Measurements from ENCODE around the gene AMN. TPM values are rescaled to one million over a fixed set of nuclear protein-coding genes. Genes with fewer than 3 reads are reported as not detected.

Gene AMN
- total and polyA plus RNA-seq, 2 donors (not counting 1 experiment from before 2014, with no cell fraction given), result 11.5 to 15.0 TPM

DNA sequence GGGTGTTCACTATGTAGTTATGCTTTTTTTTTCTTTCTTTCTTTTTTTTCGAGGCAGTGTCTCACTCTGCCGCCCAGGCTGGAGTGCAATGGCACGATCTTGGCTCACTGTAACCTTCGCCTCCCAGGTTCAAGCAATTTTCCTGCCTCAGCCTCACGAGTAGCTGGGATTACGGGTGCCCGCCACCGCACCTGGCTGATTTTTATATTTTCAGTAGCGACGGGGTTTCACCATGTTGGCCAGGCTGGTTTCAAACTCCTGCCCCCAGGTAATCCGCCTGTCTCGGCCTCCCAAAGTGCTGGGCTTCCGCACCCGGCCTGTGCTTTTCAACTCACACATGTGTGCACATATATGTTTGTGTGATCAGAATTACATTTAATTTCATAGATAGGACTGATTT, 38.9 kb upstream of the AMN start:
- Histone ChIP-seq H2AFZ (ENCODE audit: insufficient read depth, low read depth, low read length, poor library complexity, severe bottlenecking) (no peak overlapping the region), H3K79me2 (ENCODE audit: control insufficient read depth, insufficient read depth, low read length) (peaks cover 11% of the 10 kb centered on the region), H3K27me3 (replicated peaks in 1 of 4; ENCODE audit: control extremely low read depth in 1 of 4, control insufficient read depth in 3 of 4, insufficient read depth in 4 of 4, low read length in 3 of 4) (no peaks in the 10 kb centered on the region), H3K36me3 (replicated peaks in 1 of 2; ENCODE audit: control extremely low read depth in 1 of 2, control insufficient read depth in 1 of 2, extremely low read depth in 1 of 2, insufficient read depth in 2 of 2, low read length in 1 of 2) (peaks cover 0 to 65% of the 10 kb centered on the region in 2 experiments), H3K4me3 (ENCODE audit: control extremely low read depth in 1 of 5, extremely low read depth in 1 of 5, insufficient read depth in 1 of 5, low read depth in 2 of 5, low read length in 4 of 5) (no peak overlapping the region), H4K20me1 (ENCODE audit: control insufficient read depth, insufficient read depth, low read length, poor library complexity, severe bottlenecking) (peaks cover 8% of the 10 kb centered on the region), H3K27ac (ENCODE audit: low read length in 2 of 2) (no peak overlapping the region), H3K9ac (ENCODE audit: low read length) (no peak overlapping the region), H3K4me2 (replicated peaks; ENCODE audit: low read depth, low read length, poor library complexity, severe bottlenecking) (no peak overlapping the region), H3K9me3 (ENCODE audit: control extremely low read depth in 1 of 3, control insufficient read depth in 2 of 3, insufficient read depth in 1 of 3, low read length in 2 of 3) (no peaks in the 10 kb centered on the region), H3K4me1 (ENCODE audit: control insufficient read depth in 2 of 2, insufficient read depth in 2 of 2, low read length in 2 of 2) (no peaks in the 10 kb centered on the region)
- 97% methylated on average over 9 of the region's 14 CpGs for WGBS (ENCODE audit: insufficient coverage)
- no peak for TF ChIP-seq EZH2 (IDR thresholded peaks at IDR 0.05; ENCODE audit: borderline replicate concordance, insufficient read depth, low read depth, low read length, poor library complexity, severe bottlenecking)
- TF ChIP-seq, protein P1, sequence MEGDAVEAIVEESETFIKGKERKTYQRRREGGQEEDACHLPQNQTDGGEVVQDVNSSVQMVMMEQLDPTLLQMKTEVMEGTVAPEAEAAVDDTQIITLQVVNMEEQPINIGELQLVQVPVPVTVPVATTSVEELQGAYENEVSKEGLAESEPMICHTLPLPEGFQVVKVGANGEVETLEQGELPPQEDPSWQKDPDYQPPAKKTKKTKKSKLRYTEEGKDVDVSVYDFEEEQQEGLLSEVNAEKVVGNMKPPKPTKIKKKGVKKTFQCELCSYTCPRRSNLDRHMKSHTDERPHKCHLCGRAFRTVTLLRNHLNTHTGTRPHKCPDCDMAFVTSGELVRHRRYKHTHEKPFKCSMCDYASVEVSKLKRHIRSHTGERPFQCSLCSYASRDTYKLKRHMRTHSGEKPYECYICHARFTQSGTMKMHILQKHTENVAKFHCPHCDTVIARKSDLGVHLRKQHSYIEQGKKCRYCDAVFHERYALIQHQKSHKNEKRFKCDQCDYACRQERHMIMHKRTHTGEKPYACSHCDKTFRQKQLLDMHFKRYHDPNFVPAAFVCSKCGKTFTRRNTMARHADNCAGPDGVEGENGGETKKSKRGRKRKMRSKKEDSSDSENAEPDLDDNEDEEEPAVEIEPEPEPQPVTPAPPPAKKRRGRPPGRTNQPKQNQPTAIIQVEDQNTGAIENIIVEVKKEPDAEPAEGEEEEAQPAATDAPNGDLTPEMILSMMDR (IDR thresholded peaks at IDR 0.05), result no peak
- intact Hi-C loops (cut with micrococcal nuclease), result no loop called here
- Mint-ChIP-seq H3K4me3 (no peak overlapping the region), H3K27me3 (no peaks in the 10 kb centered on the region), H3K9me3 (ENCODE audit: insufficient read depth) (no peaks in the 10 kb centered on the region), H3K27ac (no peak overlapping the region), H3K4me1 (no peaks in the 10 kb centered on the region)
- DNase-seq, result no peak
- CTCF ChIA-PET, result no interaction called here
- POLR2A ChIA-PET, result no interaction called here
- no peak for ATAC-seq (ENCODE audit: low read depth)

DNA sequence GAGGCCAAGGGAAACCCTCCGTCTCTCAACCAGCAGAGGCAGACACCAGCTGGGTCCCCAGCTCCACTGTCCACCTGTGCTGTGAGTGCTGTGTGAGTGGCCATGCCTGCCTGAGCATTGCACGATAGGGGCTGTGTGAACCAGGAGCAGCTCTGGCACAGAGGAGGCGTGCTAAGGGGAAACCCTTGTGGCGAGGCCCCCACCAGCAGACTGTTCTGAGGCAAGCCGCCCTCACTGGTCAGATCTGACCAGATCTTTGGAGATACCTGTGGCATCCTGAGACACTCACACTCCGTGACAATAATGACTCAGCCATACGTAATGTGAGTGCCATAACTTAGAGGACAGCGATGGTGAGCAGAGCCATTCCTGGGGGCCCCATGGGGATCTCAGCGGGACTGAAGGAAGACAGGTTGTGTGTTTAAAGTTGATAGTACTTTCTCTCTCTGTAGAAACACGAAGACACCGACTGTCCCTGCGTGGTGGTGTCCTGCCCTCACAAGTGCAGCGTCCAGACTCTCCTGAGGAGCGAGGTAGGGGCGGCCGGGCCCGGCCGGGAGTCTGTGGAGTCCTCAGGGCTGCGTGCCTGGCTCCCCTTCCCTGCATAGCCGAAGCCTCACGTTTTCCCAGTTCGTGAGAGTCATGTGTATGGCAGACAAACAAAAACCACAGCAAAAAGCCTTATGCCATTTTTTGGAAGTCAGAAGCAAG, 36.6 kb upstream of the AMN start:
- no peak for TF ChIP-seq EZH2 (IDR thresholded peaks at IDR 0.05; ENCODE audit: borderline replicate concordance, insufficient read depth, low read depth, low read length, poor library complexity, severe bottlenecking)
- TF ChIP-seq, protein P1 (IDR thresholded peaks at IDR 0.05), result no peak
- Histone ChIP-seq H4K20me1 (ENCODE audit: control insufficient read depth, insufficient read depth, low read length, poor library complexity, severe bottlenecking) (no peaks in the 10 kb centered on the region), H3K9me3 (ENCODE audit: control extremely low read depth in 1 of 3, control insufficient read depth in 2 of 3, insufficient read depth in 1 of 3, low read length in 2 of 3) (no peaks in the 10 kb centered on the region), H3K79me2 (ENCODE audit: control insufficient read depth, insufficient read depth, low read length) (peaks cover 3% of the 10 kb centered on the region), H3K4me2 (replicated peaks; ENCODE audit: low read depth, low read length, poor library complexity, severe bottlenecking) (no peak overlapping the region), H3K4me1 (ENCODE audit: control insufficient read depth in 2 of 2, insufficient read depth in 2 of 2, low read length in 2 of 2) (no peaks in the 10 kb centered on the region), H3K4me3 (ENCODE audit: control extremely low read depth in 1 of 5, extremely low read depth in 1 of 5, insufficient read depth in 1 of 5, low read depth in 2 of 5, low read length in 4 of 5) (no peak overlapping the region), H3K27ac (ENCODE audit: low read length in 2 of 2) (no peak overlapping the region), H3K9ac (ENCODE audit: low read length) (no peak overlapping the region), H3K36me3 (replicated peaks in 1 of 2; ENCODE audit: control extremely low read depth in 1 of 2, control insufficient read depth in 1 of 2, extremely low read depth in 1 of 2, insufficient read depth in 2 of 2, low read length in 1 of 2) (peaks cover 0 to 71% of the 10 kb centered on the region in 2 experiments), H3K27me3 (replicated peaks in 1 of 4; ENCODE audit: control extremely low read depth in 1 of 4, control insufficient read depth in 3 of 4, insufficient read depth in 4 of 4, low read length in 3 of 4) (no peaks in the 10 kb centered on the region), H2AFZ (ENCODE audit: insufficient read depth, low read depth, low read length, poor library complexity, severe bottlenecking) (no peak overlapping the region)
- H3K4me1 Mint-ChIP-seq, result no peaks in the 10 kb centered on the region
- no peak overlapping the region for H3K27ac Mint-ChIP-seq
- H3K9me3 Mint-ChIP-seq (ENCODE audit: insufficient read depth), result no peaks in the 10 kb centered on the region
- intact Hi-C loops (cut with micrococcal nuclease), result no loop called here
- DNase-seq, result no peak
- ChIA-PET CTCF (no interaction called here), POLR2A (no interaction called here)
- no peak overlapping the region for H3K4me3 Mint-ChIP-seq
- no peak for ATAC-seq (ENCODE audit: low read depth)
- WGBS (ENCODE audit: insufficient coverage), result 94% methylated on average over 20 of the region's 22 CpGs
- no peaks in the 10 kb centered on the region for H3K27me3 Mint-ChIP-seq
